ENCODE results near the gene ZNF629.

DNA sequence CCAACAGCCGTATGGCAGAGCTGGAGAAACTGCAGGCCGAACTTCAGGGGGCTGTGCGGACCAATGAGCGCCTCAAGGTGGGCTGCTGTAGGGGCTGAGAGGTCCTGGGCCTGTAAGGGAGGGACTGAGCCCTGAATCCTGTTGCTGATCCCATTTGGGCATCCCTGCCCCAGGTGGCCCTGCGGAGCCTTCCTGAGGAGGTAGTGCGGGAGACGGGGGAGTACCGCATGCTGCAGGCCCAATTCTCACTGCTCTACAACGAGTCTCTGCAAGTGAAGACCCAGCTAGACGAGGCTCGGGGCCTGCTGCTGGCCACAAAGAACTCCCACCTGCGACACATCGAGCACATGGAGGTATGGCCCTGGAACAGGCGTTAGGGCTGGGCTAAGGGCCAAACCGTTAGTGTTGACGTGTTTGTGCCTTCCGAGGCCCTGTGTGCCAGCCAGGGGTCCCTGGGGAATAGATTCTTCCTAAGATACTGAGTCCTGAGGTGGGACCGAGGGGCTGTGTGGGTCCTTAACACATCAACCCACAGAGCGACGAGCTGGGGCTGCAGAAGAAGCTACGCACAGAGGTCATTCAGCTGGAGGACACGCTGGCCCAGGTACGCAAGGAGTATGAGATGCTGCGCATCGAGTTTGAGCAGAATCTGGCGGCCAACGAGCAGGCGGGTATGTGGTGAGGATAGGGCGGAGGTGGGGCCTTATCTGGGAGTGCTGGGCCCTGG is 20.6 kb downstream of the ZNF629 start:
- TF ChIP-seq HDGF (IDR thresholded peaks at IDR 0.05; ENCODE audit: borderline replicate concordance): no peak
- TF ChIP-seq SP1 (IDR thresholded peaks at IDR 0.05): no peak
- no peak for TF ChIP-seq NFRKB (IDR thresholded peaks at IDR 0.05)
- TF ChIP-seq SUZ12 (IDR thresholded peaks at IDR 0.05): no peak
- TF ChIP-seq TARDBP (IDR thresholded peaks at IDR 0.05): no peak
- no peak for TF ChIP-seq CTBP1 (IDR thresholded peaks at IDR 0.05; ENCODE audit: borderline replicate concordance)
- TF ChIP-seq, protein P1, sequence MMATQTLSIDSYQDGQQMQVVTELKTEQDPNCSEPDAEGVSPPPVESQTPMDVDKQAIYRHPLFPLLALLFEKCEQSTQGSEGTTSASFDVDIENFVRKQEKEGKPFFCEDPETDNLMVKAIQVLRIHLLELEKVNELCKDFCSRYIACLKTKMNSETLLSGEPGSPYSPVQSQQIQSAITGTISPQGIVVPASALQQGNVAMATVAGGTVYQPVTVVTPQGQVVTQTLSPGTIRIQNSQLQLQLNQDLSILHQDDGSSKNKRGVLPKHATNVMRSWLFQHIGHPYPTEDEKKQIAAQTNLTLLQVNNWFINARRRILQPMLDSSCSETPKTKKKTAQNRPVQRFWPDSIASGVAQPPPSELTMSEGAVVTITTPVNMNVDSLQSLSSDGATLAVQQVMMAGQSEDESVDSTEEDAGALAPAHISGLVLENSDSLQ (IDR thresholded peaks at IDR 0.05): no peak
- no peak for TF ChIP-seq FOXM1 (IDR thresholded peaks at IDR 0.05; ENCODE audit: borderline replicate concordance)
- TF ChIP-seq FOXK2 (IDR thresholded peaks at IDR 0.05): no peak
- no peak for TF ChIP-seq L3MBTL2 (conservative IDR thresholded peaks at IDR 0.05)
- TF ChIP-seq ELF4 (IDR thresholded peaks at IDR 0.05): no peak
- no peak for TF ChIP-seq BHLHE40 (IDR thresholded peaks at IDR 0.05; ENCODE audit: borderline replicate concordance)
- TF ChIP-seq FOXA1 (IDR thresholded peaks at IDR 0.05): no peak
- no peak for TF ChIP-seq ARNT (IDR thresholded peaks at IDR 0.05)

Data from HEK293T (cell line).